ENCODE data around the gene TEDC1.

TEDC1 gene

GRCh38 chr14:105458571-105458970 lies 32.5 kb upstream of the TEDC1 start:
- no peak for DNase-seq

GRCh38 chr14:105460116-105460515 lies 30.9 kb upstream of the TEDC1 start:
- no peak for DNase-seq

GRCh38 chr14:105460616-105461015 lies 30.4 kb upstream of the TEDC1 start:
- no peak for DNase-seq

- no peak for DNase-seq
Measured at GRCh38 chr14:105461903-105462302, 29.1 kb upstream of the TEDC1 start.

- no peak for DNase-seq
Measured at GRCh38 chr14:105464501-105464900, 26.5 kb upstream of the TEDC1 start.

GRCh38 chr14:105465209-105466031 lies 25.6 kb upstream of the TEDC1 start:
- no peak for DNase-seq

GRCh38 chr14:105466531-105467248 lies 24.4 kb upstream of the TEDC1 start:
- DNase-seq: no peak

GRCh38 chr14:105467249-105467941 lies 23.7 kb upstream of the TEDC1 start:
- DNase-seq: no peak

- no peak for DNase-seq
Measured at GRCh38 chr14:105467942-105468471, 23.0 kb upstream of the TEDC1 start.

GRCh38 chr14:105468621-105469241 lies 22.3 kb upstream of the TEDC1 start:
- no peak for DNase-seq

- no peak for DNase-seq
Measured at GRCh38 chr14:105469456-105470349, 21.3 kb upstream of the TEDC1 start.

GRCh38 chr14:105470350-105471296 lies 20.4 kb upstream of the TEDC1 start:
- no peak for DNase-seq

GRCh38 chr14:105471297-105471821 lies 19.7 kb upstream of the TEDC1 start:
- DNase-seq: no peak

- no peak for DNase-seq
Measured at GRCh38 chr14:105471823-105472485, 19.1 kb upstream of the TEDC1 start.

GRCh38 chr14:105472486-105472991 lies 18.5 kb upstream of the TEDC1 start:
- DNase-seq: no peak

GRCh38 chr14:105473033-105473676 lies 17.9 kb upstream of the TEDC1 start:
- no peak for DNase-seq

GRCh38 chr14:105473677-105474482 lies 17.2 kb upstream of the TEDC1 start:
- DNase-seq: peak; percentile 82

Measured in activated T-cell treated with anti-CD3 and anti-CD28 coated beads, Interleukin-2, amount 50 U/mL, for 1 hour (primary cell).